ENCODE measurements around the gene PSMG4.

DNA sequence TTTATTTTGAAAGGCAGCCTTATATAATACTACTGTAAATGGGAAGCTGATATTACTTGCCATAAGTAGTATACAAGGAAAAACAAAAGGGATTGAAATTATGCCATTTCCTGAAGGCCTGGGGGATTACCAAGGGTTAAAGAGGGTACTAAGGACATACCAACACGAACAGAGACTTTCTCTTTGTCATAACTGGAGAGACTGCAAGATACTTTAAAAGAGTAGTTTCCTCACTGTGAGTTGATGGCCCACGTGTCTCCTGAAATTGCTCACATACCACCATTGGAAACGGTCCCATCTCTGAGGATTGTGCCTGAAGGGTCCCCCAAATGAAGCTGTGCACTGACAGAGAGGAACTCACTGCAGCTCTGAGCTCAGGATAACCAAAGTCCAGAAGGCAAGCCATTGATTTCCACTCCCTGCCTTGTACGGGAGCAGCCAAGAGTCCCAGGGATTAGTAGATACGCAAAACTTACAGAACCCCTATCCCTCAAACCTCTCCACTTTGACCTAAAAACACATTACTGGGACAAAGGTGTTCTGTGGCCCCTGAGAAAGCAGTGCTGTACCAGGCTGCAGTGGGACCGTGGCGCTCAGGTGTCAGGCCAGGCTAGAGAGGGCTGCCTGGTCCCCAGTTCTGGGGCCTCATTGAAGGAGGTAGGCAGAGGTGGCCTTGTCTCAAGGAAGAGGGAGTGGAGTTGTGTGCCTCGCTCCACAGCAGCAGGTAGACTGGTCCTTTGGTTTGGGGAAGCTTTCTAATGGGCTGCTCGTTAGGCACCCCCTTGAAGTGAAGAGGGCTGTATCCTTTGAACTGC, 15.2 kb downstream of the PSMG4 start:
- TF ChIP-seq, protein P1, sequence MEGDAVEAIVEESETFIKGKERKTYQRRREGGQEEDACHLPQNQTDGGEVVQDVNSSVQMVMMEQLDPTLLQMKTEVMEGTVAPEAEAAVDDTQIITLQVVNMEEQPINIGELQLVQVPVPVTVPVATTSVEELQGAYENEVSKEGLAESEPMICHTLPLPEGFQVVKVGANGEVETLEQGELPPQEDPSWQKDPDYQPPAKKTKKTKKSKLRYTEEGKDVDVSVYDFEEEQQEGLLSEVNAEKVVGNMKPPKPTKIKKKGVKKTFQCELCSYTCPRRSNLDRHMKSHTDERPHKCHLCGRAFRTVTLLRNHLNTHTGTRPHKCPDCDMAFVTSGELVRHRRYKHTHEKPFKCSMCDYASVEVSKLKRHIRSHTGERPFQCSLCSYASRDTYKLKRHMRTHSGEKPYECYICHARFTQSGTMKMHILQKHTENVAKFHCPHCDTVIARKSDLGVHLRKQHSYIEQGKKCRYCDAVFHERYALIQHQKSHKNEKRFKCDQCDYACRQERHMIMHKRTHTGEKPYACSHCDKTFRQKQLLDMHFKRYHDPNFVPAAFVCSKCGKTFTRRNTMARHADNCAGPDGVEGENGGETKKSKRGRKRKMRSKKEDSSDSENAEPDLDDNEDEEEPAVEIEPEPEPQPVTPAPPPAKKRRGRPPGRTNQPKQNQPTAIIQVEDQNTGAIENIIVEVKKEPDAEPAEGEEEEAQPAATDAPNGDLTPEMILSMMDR (optimal IDR thresholded peaks at IDR 0.05 in 1 of 3, IDR thresholded peaks at IDR 0.05 in 1 of 3, conservative IDR thresholded peaks at IDR 0.05 in 1 of 3; ENCODE audit: extremely low read depth in 1 of 3, insufficient read depth in 2 of 3, low read length in 3 of 3), result no peak
- TF ChIP-seq EZH2 (IDR thresholded peaks at IDR 0.05; ENCODE audit: low read length), result no peak
